ENCODE measurements around the gene KRT9. TPM values are rescaled to one million over a fixed set of nuclear protein-coding genes. Genes with fewer than 3 reads are reported as not detected.

Gene KRT9
- total RNA-seq, 2 experiments from 2014 or later, result not detected

DNA sequence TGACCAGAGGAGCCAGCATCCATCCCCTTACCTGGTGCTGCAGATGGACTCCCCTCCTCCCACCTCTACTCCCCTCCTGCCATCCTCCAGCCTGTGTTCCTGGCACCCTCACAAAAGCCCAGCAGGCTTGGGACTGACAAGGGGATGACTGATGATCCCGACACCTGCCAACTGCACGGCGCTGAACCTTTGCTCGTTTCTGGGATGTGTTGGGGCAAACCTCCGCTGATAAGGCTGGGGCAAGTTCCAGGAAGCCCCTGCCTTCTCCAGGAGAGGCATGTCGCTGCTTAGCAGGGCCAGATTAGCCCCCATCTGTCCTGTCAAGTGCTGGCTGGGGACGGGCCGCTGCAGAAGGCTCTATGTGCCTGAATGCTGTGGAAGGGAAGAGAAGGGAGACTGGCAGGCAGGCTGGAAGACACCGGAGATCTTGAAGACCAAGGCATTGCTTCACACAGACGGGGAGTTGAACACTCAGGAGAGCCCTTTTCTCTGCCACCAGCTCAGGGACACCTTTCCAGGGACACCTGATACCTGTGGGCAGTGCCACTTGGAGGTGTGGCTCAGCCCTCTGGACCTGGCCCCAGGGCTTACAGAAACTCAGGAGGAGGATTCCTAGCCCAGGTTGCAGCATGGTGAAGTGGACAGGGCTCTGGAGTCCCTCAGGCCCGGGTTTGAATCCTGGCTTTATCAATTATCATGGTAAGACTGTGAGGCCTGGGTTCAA lies 52.2 kb downstream of the KRT9 start:
- Histone ChIP-seq H3K4me1 (ENCODE audit: insufficient read depth, low read length) (no peaks in the 10 kb centered on the region), H3K27ac (ENCODE audit: low read depth in 1 of 2, low read length in 2 of 2) (no peak overlapping the region), H3K9me3 (ENCODE audit: control insufficient read depth in 1 of 2, insufficient read depth in 1 of 2, low read length in 2 of 2) (no peaks in the 10 kb centered on the region), H3K4me3 (ENCODE audit: low read length) (no peak overlapping the region), H3K36me3 (ENCODE audit: insufficient read depth, low read length) (no peaks in the 10 kb centered on the region), H3K27me3 (ENCODE audit: control insufficient read depth in 1 of 2, insufficient read depth in 2 of 2, low read length in 2 of 2) (peaks cover 0 to 5% of the 10 kb centered on the region in 2 experiments)
- Mint-ChIP-seq H3K36me3 (ENCODE audit: low read depth) (no peaks in the 10 kb centered on the region), H3K4me3 (no peak overlapping the region), H3K27me3 (no peaks in the 10 kb centered on the region), H3K27ac (no peak overlapping the region), H3K9me3 (no peaks in the 10 kb centered on the region), H3K4me1 (ENCODE audit: low read depth) (no peaks in the 10 kb centered on the region)
- no peak for DNase-seq
- intact Hi-C loops (cut with DNase I, micrococcal nuclease), result no loop called here
- TF ChIP-seq, protein P1, sequence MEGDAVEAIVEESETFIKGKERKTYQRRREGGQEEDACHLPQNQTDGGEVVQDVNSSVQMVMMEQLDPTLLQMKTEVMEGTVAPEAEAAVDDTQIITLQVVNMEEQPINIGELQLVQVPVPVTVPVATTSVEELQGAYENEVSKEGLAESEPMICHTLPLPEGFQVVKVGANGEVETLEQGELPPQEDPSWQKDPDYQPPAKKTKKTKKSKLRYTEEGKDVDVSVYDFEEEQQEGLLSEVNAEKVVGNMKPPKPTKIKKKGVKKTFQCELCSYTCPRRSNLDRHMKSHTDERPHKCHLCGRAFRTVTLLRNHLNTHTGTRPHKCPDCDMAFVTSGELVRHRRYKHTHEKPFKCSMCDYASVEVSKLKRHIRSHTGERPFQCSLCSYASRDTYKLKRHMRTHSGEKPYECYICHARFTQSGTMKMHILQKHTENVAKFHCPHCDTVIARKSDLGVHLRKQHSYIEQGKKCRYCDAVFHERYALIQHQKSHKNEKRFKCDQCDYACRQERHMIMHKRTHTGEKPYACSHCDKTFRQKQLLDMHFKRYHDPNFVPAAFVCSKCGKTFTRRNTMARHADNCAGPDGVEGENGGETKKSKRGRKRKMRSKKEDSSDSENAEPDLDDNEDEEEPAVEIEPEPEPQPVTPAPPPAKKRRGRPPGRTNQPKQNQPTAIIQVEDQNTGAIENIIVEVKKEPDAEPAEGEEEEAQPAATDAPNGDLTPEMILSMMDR (IDR thresholded peaks at IDR 0.05), result no peak
- ChIA-PET CTCF (no interaction called here), POLR2A (no interaction called here)
- no peak for ATAC-seq (ENCODE audit: poor library complexity)

DNA sequence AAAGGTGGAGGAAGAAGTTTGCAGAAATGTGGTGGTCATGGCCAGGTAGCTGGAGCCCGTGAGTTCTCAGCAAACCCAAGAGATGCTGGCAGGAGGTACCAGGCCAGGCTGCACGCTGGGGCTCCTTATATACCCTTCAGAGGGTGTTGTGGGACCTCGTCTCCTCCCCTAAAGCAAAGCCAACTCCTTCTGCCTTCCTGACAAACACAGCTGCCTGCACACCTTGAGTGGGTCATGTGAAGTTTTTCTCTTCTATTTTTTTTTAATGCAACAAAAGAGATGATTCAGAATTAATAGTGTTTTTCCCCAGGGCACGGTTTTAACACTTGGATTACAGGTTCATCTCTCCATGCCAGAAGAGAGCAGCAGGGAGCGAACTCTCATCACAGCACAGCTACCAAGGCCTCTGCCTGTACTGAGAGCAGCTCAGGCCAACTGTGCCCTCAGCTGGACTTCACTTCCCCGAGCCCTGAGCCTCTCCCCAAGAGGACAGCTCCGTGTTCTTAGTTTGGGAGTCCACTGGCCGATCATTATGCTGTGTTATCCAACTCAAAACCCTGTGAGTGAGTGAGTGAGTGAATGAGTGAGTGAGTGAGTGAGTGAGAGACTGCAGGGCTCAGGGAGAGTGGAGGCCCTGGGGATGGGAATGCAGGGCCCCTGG lies 52.9 kb downstream of the KRT9 start, which contains the start of gene KRT15:
TSS of gene KRT15 (minus strand) at position 102 of the 661 bp plus-strand sequence. CDS start at position 39, 63 bp downstream.
- TF ChIP-seq, protein P1 (IDR thresholded peaks at IDR 0.05), result no peak

GRCh38 chr17:41518031-41518430 lies 53.8 kb downstream of the KRT9 start:
- no peaks in the 10 kb centered on the region for H3K9me3 Mint-ChIP-seq
- ChIA-PET POLR2A (no interaction called here), CTCF (no interaction called here)
- Histone ChIP-seq H3K9me3 (ENCODE audit: control insufficient read depth in 1 of 2, insufficient read depth in 1 of 2, low read length in 2 of 2) (no peaks in the 10 kb centered on the region), H3K27me3 (ENCODE audit: control insufficient read depth in 1 of 2, insufficient read depth in 2 of 2, low read length in 2 of 2) (peaks cover 0 to 5% of the 10 kb centered on the region in 2 experiments), H3K27ac (ENCODE audit: low read depth in 1 of 2, low read length in 2 of 2) (no peak overlapping the region), H3K4me1 (ENCODE audit: insufficient read depth, low read length) (no peaks in the 10 kb centered on the region), H3K36me3 (ENCODE audit: insufficient read depth, low read length) (no peaks in the 10 kb centered on the region), H3K4me3 (ENCODE audit: low read length) (no peak overlapping the region)
- H3K36me3 Mint-ChIP-seq (ENCODE audit: low read depth), result no peaks in the 10 kb centered on the region
- peaks cover 6% of the 10 kb centered on the region for H3K27me3 Mint-ChIP-seq
- no peak for ATAC-seq (ENCODE audit: poor library complexity)
- H3K4me1 Mint-ChIP-seq (ENCODE audit: low read depth), result no peaks in the 10 kb centered on the region
- no peak for DNase-seq
- intact Hi-C loops (cut with DNase I, micrococcal nuclease), result no loop called here
- no peak overlapping the region for H3K4me3 Mint-ChIP-seq
- TF ChIP-seq, protein P1 (IDR thresholded peaks at IDR 0.05), result no peak
- H3K27ac Mint-ChIP-seq, result no peak overlapping the region

More for the DNA sequence above, 52.9 kb downstream of the KRT9 start, which contains the start of gene KRT15:
- POLR2A ChIA-PET, result no interaction called here
- H3K27me3 ChIP-seq (ENCODE audit: control insufficient read depth in 1 of 2, insufficient read depth in 2 of 2, low read length in 2 of 2), result peaks cover 0 to 5% of the 10 kb centered on the region in 2 experiments
- no peaks in the 10 kb centered on the region for H3K36me3 Mint-ChIP-seq (ENCODE audit: low read depth)
- no peaks in the 10 kb centered on the region for H3K4me1 Mint-ChIP-seq (ENCODE audit: low read depth)
- DNase-seq, result no peak
- no peak for ATAC-seq (ENCODE audit: poor library complexity)
- intact Hi-C loops (cut with DNase I, micrococcal nuclease), result no loop called here
- no peak within 1 kb of the TSS for H3K4me3 Mint-ChIP-seq
- no peaks in the 10 kb centered on the region for H3K36me3 ChIP-seq (ENCODE audit: insufficient read depth, low read length)
- H3K9me3 ChIP-seq (ENCODE audit: control insufficient read depth in 1 of 2, insufficient read depth in 1 of 2, low read length in 2 of 2), result no peaks in the 10 kb centered on the region
- H3K4me3 ChIP-seq (ENCODE audit: low read length), result no peak within 1 kb of the TSS
- CTCF ChIA-PET, result no interaction called here
- no peak within 1 kb of the TSS for H3K27ac ChIP-seq (ENCODE audit: low read depth in 1 of 2, low read length in 2 of 2)
- no peaks in the 10 kb centered on the region for H3K4me1 ChIP-seq (ENCODE audit: insufficient read depth, low read length)
- H3K9me3 Mint-ChIP-seq, result no peaks in the 10 kb centered on the region
- H3K27ac Mint-ChIP-seq, result no peak within 1 kb of the TSS
- peaks cover 6% of the 10 kb centered on the region for H3K27me3 Mint-ChIP-seq
